ENCODE measurements around the gene C11orf24. TPM values are rescaled to one million over a fixed set of nuclear protein-coding genes. Genes with fewer than 3 reads are reported as not detected.

The C11orf24 gene
- total RNA-seq, 1 donor from 2014 or later = 18.5 TPM

Other genes with a start within 250 kb of the C11orf24 start
- 44.2 TPM for gene NDUFS8, start 241.3 kb downstream of the C11orf24 start, total RNA-seq
- gene TCIRG1, start 232.9 kb downstream of the C11orf24 start, total RNA-seq = 22.5 TPM
- gene CHKA, start 150.6 kb downstream of the C11orf24 start, total RNA-seq = 20.8 TPM
- 41.5 TPM for gene KMT5B, start 58.7 kb downstream of the C11orf24 start, total RNA-seq
- gene LRP5, start 40.6 kb upstream of the C11orf24 start, total RNA-seq = 28.0 TPM
- gene PPP6R3, start 188.8 kb upstream of the C11orf24 start, total RNA-seq = 154 TPM